Jurkat, Clone E6-1 (cell line): ENCODE measurements around the gene MED15.

ENCODE experiments used
- DNase-seq: peaks from one replicate; pipeline ENCODE4 v3.0.0-alpha.2; 2011; ENCODE audit warnings: low read depth, low spot score
- H3K4me3 ChIP-seq: 2 replicates; pipeline ENCODE4 v1.5.1; 2011; ENCODE audit warnings: mild to moderate bottlenecking, low read length, control low read depth, moderate library complexity

The MED15 gene

DNA sequence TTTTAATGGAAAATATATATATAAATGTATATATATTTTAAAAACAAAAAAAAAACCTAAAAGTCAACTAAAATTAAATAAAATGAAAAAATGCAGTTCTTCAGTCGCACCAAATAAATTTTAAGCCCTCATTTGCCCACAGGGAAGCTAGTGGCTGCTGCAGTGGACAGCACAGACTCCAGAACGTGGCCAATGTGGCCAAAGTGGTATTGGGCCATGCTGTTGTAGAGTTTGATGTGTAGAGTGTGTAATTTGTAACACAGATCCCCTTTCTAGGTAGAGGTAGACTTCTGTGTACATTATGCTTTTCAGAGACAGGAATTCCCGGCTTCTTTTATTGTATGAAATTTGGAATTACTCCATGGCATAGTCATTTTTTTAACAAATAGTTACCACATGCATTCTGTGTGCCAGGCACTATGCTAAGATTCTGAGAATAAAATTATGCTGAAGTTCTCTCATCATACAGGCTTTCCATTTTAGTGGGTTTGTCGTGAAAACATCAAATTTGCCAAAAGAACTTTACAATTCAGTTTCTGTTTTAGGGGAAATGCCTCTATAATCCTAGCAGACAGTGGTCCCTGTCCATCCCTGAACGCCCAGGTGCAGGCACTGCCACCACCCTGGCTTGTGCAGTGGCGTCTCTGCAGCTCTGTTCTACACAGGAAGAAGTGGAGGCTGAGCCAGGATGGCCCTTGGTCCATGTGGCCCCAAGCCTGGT, 68.5 kb downstream of the MED15 start:
- H3K4me3 ChIP-seq = no peak overlapping the region
- no peak for DNase-seq

DNA sequence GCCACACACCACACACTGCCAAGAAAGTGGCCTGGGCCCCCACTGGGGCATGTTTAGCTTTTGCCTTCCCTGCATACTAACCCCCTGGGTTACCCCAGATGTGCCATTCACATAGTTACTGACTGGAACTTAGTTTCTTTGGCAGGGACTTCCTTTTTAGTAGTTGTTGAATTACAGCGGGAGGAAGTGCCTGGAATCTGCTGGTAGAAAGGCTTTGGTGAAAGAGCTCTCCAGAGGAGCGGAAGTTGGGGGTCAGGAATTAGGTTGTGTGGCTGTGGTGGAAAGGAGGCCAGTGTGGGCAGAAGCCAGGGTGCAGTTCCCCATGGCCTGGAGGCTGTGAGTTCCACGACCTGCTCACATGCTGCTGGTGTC, 69.0 kb downstream of the MED15 start:
- no peak overlapping the region for H3K4me3 ChIP-seq
- no peak for DNase-seq

- DNase-seq = no peak
- no peak overlapping the region for H3K4me3 ChIP-seq
Observed at GRCh38 chr22:20577045-20577444, 69.6 kb downstream of the MED15 start.

- no peak for DNase-seq
- H3K4me3 ChIP-seq = no peak overlapping the region
Observed at GRCh38 chr22:20577549-20577975, 70.2 kb downstream of the MED15 start.

GRCh38 chr22:20578192-20578591, 70.8 kb downstream of the MED15 start:
- no peak overlapping the region for H3K4me3 ChIP-seq
- no peak for DNase-seq

DNA sequence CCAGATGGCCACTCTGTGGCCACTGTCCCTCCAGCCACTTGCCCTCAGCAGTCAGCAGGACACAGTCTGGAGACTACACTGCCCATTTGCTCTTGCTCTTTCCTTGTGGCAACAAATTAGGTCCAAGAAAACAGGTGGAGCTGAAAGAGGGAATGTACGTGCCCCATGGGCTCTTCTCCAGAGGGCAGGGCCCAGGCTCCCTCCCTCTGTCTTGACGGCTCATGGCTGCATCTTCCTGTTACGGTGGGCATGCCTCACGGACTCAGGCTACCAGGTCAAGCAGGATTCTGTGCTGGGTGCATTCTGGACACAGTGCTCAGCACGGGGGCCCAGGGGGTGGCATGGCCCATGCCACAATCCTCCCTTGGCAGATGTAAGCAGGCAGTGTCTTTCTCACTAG, 71.3 kb downstream of the MED15 start:
- DNase-seq = no peak
- no peak overlapping the region for H3K4me3 ChIP-seq

DNA sequence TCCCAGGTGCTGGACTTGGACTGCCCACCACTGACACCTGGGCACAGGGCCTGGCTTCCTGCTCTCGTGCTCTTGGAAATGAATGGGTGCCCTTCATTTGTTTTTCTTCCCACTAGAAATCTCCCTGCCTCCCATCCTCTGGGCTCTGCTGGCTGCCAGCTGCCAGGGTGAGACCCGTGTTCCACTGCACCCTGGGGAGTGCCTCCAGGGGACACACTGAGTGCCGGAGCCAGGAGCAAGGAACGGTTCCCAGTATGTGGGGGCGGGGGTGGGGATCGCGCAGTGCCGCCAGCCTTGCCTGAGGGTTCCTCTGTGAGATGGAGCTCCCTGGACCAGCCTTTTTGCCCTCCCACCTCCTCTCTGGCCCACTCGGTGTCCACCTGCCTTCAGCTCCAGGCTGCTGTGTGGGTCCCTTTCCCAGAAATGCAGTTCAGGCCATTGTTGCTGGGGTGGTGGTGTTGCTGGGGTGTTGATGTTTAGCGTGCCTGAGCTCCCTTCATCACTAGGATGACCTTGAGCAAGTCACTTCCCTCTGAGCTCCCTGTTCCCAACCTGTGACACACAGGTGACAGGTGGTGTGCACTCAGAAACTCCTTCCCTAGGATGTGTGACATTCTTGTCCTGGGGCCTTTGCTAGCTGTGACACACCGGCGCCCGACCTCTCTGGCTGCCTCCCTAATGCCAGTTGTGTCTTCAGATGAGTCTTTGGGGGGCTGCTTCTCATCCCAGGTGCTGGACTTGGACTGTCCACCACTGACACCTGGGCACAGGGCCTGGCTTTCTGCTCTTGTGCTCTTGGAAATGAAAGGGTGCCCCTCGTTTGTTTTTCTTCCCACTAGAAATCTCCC, 72.1 kb downstream of the MED15 start:
- no peak overlapping the region for H3K4me3 ChIP-seq
- DNase-seq = no peak

GRCh38 chr22:20580179-20580578, 72.8 kb downstream of the MED15 start:
- no peak for DNase-seq
- no peak overlapping the region for H3K4me3 ChIP-seq

GRCh38 chr22:20580611-20581502, 73.4 kb downstream of the MED15 start:
- H3K4me3 ChIP-seq = no peak overlapping the region
- no peak for DNase-seq

GRCh38 chr22:20581503-20582170, 74.2 kb downstream of the MED15 start:
- DNase-seq = no peak
- no peak overlapping the region for H3K4me3 ChIP-seq

DNA sequence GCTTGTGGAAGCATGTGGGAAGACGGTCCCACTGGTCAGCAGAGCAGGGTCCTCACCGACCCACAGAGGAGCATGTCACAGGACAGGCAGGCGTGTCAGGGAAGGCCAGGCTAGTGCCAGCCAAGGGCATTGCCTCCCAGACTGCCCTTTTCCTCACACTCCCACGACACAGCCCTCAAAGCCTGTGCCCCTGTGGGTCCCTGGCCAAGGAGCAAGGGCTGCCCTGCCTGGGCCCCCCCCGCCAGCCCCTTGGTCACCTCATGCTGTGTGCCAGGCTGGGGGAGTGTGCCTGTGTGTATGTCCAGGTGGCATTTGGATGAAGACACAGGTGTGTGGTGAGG, 74.7 kb downstream of the MED15 start:
- no peak for DNase-seq
- no peak overlapping the region for H3K4me3 ChIP-seq

DNA sequence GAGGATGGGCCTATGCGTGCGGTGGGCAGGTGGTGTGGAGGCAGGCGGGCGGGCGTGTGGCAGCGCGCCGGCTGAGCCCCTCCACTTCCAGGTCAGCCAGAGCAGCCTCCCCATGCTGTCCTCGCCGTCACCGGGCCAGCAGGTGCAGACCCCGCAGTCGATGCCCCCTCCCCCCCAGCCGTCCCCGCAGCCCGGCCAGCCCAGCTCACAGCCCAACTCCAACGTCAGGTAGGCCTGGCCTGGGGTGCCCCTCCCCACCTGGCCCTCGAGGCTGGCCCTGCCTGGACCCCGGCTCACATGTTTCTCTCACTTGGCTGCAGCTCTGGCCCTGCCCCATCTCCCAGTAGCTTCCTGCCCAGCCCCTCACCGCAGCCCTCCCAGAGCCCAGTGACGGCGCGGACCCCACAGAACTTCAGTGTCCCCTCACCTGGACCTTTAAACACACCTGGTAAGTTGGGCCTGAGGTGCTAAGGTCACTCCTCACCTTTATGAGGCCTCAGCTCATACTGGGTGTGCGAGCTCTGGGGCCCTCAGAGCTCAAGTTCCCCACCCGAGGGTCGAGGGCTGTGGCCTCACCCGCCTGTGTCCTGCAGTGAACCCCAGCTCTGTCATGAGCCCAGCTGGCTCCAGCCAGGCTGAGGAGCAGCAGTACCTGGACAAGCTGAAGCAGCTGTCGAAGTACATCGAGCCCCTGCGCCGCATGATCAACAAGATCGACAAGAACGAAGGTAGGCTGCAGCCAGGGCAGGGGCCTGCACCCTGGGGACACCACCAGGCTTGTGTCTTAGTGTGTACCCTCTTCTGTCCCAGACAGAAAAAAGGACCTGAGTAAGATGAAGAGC, 75.3 kb downstream of the MED15 start:
- no peak for DNase-seq
- no peak overlapping the region for H3K4me3 ChIP-seq

- no peak overlapping the region for H3K4me3 ChIP-seq
- no peak for DNase-seq
Observed at GRCh38 chr22:20583471-20583922, 76.1 kb downstream of the MED15 start.

DNA sequence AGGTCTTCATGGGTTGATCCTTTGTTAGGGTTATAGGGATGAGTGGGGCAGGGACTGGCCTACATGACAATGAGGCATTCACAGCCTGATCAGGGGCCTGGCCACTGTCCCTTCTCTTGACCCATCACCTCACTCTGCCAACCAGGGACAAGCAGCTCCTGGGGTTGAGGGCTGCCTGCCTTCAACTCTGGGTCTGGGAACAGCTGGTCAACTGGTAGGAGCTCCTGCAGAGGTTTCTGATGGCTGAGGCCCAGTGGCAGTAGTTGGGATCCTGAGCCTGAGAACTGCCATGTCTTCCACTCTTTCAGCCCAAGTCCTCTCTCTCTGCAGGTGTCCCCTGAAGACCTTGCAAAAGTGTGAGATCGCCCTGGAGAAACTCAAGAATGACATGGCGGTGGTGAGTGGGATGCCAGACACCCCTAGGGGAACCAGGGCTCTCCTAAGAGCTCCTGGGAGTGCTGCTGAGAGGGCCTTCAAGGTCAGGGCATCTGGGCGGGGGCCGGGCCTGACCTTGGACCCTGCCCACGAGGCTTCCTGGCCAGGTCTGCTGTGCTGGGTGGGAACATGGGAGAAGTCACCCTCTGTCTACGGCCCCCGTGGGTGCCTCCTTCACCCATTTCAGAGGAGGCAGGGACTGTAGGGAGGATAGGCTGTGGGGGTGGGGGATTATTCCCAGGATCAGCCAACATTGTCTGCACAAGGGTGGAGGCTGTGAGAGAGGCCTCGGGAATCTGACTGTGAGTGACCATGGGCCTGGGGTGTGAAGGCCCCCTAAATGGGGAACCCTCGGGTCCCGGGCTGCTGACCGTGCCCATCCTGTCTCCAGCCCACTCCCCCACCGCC, 76.8 kb downstream of the MED15 start:
- H3K4me3 ChIP-seq = no peak overlapping the region
- DNase-seq = no peak

DNA sequence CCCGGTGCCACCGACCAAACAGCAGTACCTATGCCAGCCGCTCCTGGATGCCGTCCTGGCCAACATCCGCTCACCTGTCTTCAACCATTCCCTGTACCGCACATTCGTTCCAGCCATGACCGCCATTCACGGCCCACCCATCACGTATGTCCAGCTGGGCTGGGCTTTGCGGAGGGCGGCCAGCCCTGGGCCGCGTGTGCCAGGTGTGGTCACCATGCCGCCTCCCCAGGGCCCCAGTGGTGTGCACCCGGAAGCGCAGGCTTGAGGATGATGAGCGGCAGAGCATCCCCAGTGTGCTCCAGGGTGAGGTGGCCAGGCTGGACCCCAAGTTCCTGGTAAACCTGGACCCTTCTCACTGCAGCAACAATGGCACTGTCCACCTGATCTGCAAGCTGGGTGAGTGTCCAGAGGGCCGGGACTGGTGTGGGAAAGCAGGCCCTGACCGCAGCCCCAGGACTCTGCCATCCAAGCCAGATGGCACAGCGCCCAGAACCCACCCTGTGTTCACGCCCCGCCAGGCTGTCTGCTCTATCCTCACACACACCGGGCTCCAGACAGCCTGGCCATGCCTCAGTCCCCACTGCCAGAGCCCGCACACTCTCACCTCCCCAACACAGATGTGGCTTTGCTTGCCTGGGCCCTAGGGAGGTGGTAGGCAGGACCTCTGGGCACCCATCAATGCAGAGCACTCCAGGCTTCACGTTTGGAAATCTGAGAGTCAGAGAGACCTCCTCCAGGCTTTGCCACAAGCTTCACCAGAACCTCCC, 77.6 kb downstream of the MED15 start:
- no peak for DNase-seq
- H3K4me3 ChIP-seq = no peak overlapping the region

- DNase-seq = no peak
- no peak overlapping the region for H3K4me3 ChIP-seq
Observed at GRCh38 chr22:20585639-20586402, 78.4 kb downstream of the MED15 start.
